T-helper 2 cell treated with Interferon-gamma antibody and Interleukin-4, amounts not matched to agents 100 ng/mL and 5 ng/mL, for 36 hours (primary cell): ENCODE measurements around the gene PRSS8. TPM values are rescaled to one million over a fixed set of nuclear protein-coding genes. Genes with fewer than 3 reads are reported as not detected.
"Not testable (repeated sequence)": the region's sequence is repeated elsewhere in the genome, so short reads cannot be mapped to it uniquely, and the experiment has no call there.

Experiments
- intact Hi-C: fragments of 100-400 bp; cut with micrococcal nuclease; formaldehyde crosslinking; loops from one replicate; pipeline ENCODE4 v1.15.1; 2023
- total RNA-seq: library from RNA; stranded (reverse); gene quantifications from 2 replicates; pipeline ENCODE4 v1.2.3, GENCODE V29; 2022

The PRSS8 gene
- total RNA-seq, 1 donor from 2014 or later, result 0.18 TPM

- intact Hi-C loops, result loop anchor here (2.0 kb wide), 1 partner anchor 35 kb away; no protein-coding TSS in a partner anchor
Observed at GRCh38 chr16:31108035-31108793, 27.3 kb downstream of the PRSS8 start, which contains the start of gene BCKDK. BCKDK (plus strand) TSS chr16:31108386; CDS start chr16:31109224, 838 bp downstream.

GRCh38 chr16:31107465-31107867, 28.1 kb downstream of the PRSS8 start:
- intact Hi-C loops, result no loop called here

GRCh38 chr16:31106509-31107464, 28.7 kb downstream of the PRSS8 start:
- intact Hi-C loops, result no loop called here

GRCh38 chr16:31105677-31106213, 29.8 kb downstream of the PRSS8 start:
- intact Hi-C loops, result no loop called here

- intact Hi-C loops, result not testable (repeated sequence)
Observed at GRCh38 chr16:31100876-31101641, 34.5 kb downstream of the PRSS8 start.

GRCh38 chr16:31099860-31100638, 35.5 kb downstream of the PRSS8 start:
- intact Hi-C loops, result no loop called here

GRCh38 chr16:31094424-31095120, 41.0 kb downstream of the PRSS8 start, which contains the start of gene VKORC1:
VKORC1 (minus strand) TSS chr16:31094797; CDS start chr16:31094729, 68 bp downstream.
- intact Hi-C loops, result loop anchor here (1.0 kb wide), 7 partner anchors 20 to 172 kb away; partner anchors contain the start of genes FUS, HSD3B7, KAT8 and STX4

- intact Hi-C loops, result loop anchor here (1.0 kb wide), 7 partner anchors 20 to 172 kb away; partner anchors contain the start of genes FUS, HSD3B7, KAT8 and STX4
Observed at GRCh38 chr16:31094088-31094423, 41.5 kb downstream of the PRSS8 start.

- intact Hi-C loops, result no loop called here
Observed at GRCh38 chr16:31093132-31093703, 42.3 kb downstream of the PRSS8 start.

GRCh38 chr16:31092330-31092729, 43.2 kb downstream of the PRSS8 start:
- intact Hi-C loops, result no loop called here

GRCh38 chr16:31090540-31090939, 45.0 kb downstream of the PRSS8 start:
- intact Hi-C loops, result no loop called here

- intact Hi-C loops, result no loop called here
Observed at GRCh38 chr16:31089199-31089598, 46.3 kb downstream of the PRSS8 start.

GRCh38 chr16:31088459-31089183, 46.9 kb downstream of the PRSS8 start, which contains the start of gene PRSS53:
PRSS53 (minus strand) TSS chr16:31088943; CDS start chr16:31088809, 134 bp downstream.
- intact Hi-C loops, result no loop called here

GRCh38 chr16:31087971-31088370, 47.6 kb downstream of the PRSS8 start:
- intact Hi-C loops, result no loop called here

- intact Hi-C loops, result no loop called here
Observed at GRCh38 chr16:31087481-31087880, 48.0 kb downstream of the PRSS8 start.

- intact Hi-C loops, result no loop called here
Observed at GRCh38 chr16:31086629-31086906, 49.0 kb downstream of the PRSS8 start.

GRCh38 chr16:31085873-31086628, 49.5 kb downstream of the PRSS8 start:
- intact Hi-C loops, result no loop called here

GRCh38 chr16:31085411-31085810, 50.1 kb downstream of the PRSS8 start:
- intact Hi-C loops, result no loop called here
